HG02840 (cell line): ENCODE measurements around the gene KIRREL1.

Experiments used
- ATAC-seq: cut with Tn5 transposase; IDR thresholded peaks from one replicate; pipeline ENCODE4 v1.9.1; 2021; ENCODE audit warnings: mild to moderate bottlenecking, moderate library complexity, moderate number of reproducible peaks; ENCODE audit not compliant: unreplicated experiment, low FRiP score

The KIRREL1 gene

DNA sequence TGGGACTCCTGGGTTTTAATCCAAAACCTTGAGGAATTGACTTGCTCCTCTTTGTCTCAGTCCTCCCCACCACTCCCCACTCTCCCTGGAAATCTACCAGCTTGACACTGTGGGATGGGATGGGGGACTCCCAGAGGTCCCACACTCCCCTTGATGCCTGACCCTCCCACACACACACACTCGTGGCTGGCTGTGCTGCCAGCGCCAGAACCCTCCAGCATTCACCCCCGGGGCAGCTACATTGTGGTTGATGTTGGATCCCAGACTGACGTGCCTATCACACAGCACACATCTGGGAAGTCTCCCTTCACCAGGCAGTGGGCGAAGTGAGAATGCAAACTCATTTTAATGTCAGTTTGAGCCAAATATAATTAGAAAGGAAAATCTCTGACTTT lies 10.0 kb downstream of the KIRREL1 start:
- ATAC-seq, result no peak

DNA sequence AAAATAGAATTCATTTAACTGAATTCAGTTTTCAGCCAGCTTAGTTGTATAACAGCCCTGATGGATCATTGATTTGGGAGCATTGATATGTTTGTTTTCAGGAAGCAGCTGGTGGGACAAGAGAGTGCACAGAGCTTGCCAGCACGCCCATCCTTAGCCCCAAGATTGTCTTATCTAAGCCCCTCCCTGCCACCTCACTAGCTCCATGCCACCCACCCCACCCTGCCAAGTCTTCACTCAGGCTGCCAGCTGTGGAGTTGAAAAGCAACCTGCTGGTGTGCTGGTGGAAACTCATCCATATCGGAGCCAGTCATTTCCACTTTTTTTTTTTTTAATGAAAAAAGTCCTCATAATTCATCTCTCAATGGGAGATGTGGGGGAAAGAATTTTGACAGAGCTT lies 11.8 kb downstream of the KIRREL1 start:
- ATAC-seq, result no peak

DNA sequence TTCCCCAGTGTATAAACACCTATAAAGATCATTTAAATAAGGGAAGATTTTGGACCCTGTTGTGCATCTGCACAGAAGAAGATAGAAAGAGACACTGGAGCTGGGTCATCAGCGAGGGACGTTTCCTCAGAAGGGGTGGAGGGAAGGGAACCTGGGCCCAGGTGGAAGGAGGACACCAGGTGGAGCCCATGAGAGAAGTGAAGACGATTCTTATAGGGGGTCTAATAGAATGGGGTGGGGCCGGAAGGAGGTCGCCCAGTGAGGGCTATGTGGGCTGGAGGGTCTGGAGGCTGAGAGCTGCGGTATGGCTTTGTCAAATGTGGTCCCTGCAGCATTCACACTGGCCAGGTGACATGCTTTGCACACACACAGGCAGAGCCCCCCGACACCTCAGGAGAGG lies 13.7 kb downstream of the KIRREL1 start:
- ATAC-seq, result no peak

DNA sequence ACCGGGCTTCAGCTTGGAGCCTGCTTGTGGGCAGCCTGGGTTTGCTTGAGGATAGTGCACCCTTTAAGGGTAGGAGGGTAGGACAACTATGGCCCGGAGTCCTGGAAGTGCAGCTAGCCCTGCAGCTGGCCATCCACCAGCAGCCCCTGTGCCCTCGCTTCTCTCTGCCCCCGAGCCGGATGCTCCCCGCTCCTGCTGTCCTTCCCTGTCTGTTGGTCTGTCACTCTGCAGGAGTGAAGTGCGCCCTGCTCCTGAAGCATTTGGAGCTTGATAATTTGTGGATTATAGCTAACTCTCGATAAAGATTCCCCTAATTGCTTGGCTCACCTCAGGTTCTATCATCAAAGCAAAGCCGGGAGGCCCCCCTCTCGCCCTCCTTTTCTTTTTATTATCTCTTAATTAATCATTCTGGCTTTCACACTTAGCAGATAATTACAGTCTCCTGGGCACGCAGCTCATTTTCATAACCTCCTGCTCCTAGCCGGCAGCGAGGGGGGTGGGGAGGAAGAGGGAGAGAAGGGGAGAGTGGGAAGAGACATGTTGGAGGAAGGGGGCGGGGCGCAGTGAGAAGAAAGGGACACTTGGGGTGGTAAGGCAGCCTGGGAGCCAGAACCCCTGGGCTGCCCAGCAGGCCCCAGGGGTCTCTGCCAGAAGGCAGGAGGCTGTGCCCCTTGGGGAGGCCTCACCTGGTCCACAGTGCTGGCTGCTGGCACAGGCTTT lies 14.4 kb downstream of the KIRREL1 start:
- no peak for ATAC-seq

DNA sequence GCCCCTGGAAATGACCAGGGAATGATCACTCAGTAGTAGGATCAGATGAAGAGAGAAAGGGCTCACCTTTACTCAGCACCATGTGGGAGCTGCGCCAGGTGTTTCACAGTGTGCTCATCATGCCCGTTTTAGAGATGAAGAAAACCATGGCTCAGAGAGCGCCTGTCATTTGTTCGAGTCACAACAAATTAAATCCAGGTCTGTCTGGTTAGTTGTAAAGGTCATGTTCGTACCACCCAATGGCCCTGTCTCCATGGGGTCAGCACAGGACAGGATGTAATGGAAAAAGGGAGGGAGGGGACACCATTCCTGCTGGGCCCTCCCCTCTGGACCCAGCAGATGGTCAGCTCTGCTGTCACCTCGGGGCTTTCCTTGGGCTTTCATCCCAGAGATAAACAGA lies 15.2 kb downstream of the KIRREL1 start:
- ATAC-seq, result no peak

DNA sequence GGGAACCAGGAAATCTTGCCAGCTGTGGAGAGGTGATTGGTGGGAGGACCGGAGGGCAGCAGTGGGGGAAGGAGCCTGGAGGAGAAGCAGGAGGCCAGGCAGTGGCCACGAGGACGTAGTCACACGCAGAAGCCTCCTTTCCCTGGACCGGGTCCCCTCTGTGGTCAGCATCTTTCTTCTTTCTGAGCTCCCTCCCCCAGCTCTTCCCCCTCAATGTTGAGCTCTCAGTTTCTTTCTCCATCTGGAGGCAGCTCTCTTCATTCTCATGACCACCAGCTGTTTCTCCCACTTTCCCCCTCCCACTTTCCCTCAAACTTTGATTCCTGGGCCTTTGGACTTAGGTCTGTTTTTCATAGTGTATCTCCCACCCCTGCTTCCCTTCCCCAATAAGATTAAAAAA lies 18.3 kb downstream of the KIRREL1 start:
- ATAC-seq, result no peak

DNA sequence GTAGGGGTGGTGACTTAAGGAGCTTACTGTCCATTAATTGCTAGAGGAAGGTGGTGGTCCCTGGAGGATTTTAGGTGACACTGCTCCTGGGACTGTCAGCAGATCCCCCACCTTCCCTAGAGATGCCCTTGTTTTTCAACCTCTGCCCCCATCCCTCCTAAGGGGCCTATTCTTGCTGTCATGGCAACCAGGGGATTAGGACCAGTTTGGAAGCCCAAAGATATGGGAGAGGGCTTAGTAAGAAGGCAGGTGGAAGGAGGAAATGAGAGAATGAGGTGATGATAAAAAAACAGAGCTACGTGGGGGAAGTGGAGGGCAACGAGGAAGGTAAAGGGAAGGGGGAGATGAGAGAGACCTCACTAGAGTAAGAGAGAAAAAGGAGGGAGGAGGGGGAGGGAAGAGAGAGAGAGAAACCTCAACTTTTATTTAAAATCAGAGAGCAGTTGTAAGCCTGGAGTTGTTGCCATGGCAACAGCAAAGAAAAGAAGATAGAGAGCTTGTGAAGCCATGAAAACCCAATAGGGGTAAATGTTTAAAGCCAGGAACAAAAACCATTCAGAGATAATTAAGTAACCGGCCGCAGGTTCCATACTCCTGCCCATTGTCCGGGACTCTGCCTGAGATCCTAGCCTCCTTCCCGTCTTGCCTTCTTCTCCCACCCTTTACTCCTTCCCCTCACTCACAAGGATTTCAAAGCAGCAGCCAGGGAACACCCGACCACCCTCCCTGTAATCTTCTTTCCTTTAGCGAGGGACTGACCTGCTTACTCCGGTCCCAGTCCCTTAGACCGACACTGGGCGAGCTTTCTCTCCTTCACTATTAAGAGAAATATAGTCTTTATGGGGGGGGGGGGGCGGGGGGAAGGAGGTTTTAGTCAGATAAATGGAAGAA lies 20.6 kb downstream of the KIRREL1 start:
- ATAC-seq, result no peak

DNA sequence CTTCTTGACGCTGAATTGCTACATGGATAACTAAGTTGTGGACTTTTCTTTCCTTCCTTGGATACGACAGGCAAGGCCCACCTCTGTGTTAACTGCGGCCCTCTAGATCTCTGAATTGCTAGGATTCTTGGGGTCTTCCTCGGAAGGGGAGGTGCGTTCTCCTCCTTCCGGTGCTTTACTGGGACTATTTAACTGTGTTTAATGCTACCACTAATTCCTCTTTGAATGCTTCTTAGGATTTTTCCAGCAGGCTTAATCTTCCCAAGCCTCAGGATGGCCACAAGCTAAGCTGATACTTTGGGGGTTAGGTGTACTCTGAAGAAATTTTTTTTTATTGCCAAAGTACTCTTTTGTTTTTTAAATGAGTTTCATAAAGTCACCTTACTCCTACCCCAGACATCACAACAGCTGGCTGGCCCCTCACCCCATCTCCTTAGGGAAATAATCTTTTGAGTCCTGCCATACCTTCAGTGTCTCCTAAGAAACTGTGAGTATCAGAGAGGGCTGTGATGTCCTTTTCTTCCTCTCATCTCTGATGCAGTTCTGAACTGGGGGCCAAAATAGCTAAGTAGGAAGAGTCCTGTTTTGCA lies 21.4 kb downstream of the KIRREL1 start:
- no peak for ATAC-seq

DNA sequence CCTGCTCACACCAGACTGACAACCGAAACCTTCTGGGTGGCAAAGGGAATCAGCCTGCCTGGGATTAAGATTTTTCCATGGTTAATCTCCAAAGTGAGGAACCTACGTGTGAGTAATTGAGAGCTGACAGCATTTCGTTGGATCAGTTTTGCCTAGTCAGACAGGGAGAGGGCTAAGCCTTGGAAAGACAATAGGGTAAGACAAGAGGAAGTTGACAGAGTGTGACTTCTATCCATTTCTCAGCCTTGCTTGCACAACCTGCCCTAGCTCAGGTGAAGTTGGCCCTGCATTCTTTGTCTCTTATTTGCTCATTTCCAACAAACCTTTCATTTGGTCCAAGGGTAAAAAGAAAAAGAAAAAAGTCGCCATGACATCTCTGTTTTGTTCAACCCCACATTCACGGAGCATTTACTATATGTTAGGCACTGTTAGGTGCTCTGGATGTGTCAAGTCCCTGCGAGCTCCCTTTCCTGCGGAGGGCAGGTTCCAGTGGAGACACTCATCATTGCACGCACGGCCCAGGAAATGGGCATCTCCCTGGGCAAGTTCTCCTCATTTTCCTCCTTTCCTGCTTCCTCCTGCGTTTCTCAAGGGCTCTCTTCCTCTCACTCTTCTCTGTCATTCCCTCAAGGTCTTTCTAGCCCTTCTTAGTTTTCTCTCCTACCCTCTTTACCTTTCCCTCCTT lies 23.3 kb downstream of the KIRREL1 start:
- ATAC-seq, result no peak

DNA sequence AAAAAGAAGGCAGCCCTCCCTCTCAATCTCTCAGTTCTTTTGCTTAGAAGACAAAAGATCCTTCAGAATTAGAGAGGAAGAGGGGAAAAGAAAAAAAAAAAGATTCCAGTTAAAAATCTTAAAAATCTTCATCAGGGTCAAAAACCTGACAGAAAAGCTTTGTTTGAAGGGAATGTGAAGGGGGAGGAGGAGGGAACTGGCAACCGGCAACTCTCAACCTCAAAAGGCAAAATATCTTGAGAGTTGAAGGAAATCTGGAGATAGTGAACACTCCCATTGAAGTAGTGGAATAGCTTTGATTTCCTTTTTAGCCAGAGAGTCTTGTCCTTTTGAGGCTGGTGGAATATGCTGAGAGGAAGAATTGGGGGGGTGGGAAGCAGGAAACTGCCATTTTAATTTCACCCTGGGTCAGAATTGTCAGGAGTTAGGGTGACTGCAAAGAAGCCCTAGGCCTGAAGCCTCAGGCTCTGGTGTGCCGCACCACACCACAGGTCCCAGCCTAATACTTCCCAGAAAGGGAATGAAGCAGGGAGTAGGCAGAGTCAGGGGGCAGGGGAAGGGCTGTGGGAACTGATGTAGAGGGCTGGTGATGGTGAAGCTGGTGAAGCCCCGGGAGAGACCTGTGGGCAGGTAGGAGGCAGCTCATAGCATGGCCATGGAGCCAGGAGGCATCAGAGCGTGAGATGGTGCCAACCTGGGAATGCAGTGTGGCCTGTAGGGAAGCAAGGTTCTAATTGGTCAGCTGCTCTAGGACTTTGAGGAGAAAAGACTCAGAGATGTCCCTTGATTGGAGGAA lies 24.6 kb downstream of the KIRREL1 start:
- no peak for ATAC-seq

DNA sequence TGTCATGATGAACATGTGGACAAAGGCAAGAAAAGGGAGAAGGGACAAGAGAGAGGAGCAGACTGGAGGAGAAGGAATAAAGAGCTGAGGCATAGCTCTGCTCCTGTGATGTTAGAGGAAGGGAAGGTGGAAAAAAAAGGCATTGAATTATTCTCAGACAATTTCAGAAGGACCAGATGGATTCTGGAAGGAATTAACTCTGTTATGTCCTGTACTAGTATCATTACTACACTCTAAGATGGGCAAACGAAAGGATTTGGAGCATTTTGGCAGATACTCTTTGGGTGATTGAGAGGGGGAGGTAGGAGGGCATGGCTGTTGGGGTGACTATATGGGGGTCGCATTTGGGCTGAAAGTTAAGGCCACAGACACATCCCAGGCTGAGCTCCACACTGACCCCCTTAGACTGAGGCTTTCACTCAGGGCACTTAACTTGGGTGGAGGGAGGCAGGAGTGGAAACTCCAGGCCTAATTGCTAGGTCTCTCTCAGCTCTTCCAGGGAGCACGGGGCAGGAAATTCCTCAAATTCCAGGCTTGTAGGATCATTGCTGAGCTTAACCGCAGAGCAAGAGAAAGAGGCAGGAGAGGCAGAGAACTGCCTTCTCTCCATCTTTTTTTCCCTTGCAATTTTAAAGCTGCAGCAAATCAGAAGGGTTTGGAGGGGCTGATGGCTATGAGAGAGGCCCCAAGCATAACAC lies 25.9 kb downstream of the KIRREL1 start:
- no peak for ATAC-seq

DNA sequence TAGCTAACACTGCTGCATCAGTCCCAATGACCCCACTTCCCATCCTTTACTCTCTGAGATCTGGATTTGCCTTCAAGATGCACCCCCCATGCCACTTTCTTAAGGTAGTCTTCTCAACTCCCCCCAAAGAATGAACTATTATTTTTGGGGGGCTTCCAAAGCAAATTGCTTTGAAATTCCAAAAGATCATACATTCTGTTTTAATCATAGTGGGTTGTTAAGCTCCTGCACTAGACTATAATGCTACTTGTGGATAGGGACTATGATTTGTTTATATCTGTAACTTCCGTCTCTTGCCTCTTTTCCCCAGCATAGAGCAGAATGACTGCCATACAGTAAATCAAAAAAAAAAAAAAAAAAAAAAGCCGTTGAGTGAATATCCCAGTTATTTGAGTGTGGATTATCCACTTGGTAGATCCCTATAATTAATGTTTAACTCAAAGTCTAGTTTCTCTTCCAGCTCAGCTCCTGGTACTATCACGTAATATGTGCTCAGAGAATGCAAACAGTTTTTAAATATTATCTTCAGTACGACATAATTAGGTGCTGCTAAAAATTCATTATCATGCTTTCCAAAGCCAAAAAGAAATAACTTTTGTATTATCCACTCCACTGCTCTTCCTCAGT lies 26.9 kb downstream of the KIRREL1 start:
- no peak for ATAC-seq

DNA sequence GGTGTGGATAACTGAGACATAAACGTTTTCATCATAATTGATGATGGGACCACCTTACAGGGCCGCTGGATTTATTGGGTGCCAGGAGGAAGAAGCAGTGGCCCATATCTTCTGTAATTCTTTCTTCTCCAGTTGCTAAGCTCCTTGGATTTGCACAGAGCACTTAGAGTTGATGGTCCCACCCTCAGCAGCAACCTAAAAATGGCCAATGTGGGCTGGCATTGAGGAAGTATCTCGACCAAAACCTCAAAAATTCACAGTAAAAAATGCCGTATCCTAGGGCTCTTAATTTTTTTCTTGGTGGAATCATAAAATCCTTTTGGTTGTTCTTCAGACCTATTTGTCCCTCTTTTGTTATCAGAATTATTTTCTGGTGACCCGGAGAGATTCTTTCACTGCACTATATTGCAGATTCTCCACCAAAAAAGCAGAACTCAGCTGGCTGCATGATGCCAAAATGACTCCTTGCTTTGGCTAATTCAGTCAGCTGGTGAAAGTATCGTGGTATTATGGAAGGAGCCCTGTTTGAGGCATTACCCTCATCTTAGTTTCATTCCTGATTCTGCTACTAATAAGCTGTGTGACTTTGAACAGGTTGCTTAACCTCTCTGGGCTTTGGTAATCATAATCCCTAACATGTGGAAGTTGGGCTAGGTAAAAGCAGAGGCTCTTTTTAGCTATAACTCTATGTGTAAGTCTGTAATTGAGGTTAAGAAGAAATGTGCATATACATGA lies 27.6 kb downstream of the KIRREL1 start:
- ATAC-seq, result no peak

DNA sequence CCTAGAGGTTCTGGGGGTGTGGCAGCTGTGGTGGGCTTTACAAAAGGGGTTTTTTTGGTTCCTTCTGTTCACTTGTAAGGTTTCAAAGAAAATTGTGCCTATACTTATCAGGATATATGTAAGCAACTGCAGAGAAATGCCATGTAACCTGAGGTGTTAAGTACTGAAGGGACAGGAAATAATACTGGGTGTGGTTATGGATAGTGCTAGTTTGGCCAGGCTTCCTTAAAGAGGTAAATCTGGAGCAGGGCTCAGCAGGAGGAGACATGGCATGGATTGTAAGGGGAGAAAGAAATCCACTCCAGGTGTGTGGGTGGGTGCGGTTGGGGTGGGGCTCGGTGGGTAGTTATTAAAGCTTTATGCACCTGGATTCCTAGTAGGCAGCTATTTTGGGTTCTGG lies 28.3 kb downstream of the KIRREL1 start:
- ATAC-seq, result no peak

DNA sequence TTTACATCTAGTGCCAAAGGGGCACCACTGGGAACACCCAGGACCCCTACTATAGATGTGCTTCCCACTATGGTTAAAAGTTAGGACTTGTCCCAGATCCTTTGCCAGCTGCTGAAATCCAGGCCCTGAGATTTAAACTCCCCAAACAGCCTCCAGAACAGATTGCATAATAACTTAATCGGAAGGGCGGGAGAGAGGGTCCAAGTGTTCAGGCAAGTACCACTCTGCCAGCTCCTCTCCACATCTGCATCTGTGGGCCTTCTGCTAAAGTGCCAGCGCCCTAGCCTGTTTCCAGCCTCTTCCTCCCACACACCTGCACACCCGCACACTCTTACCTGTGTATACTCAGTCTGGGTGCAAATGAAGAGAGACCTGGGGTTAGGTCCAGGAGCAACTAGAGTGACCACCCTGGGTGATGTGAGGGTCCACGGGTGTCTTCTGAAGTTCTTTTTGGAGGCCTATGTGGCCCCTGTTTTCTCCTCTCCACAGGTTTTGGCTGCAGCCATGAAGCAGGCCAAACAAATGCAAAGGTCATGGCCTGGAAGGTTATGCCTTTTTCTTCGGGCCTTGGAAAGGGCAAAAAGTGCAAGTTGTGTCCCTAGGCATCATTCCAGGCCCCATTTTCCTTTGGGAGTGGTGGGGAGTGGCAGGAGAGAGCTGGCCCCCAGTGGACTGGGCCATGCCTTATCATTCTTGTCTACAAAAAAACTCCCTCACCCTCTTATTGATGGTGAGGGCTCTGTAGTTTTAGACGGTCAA lies 29.3 kb downstream of the KIRREL1 start:
- no peak for ATAC-seq

DNA sequence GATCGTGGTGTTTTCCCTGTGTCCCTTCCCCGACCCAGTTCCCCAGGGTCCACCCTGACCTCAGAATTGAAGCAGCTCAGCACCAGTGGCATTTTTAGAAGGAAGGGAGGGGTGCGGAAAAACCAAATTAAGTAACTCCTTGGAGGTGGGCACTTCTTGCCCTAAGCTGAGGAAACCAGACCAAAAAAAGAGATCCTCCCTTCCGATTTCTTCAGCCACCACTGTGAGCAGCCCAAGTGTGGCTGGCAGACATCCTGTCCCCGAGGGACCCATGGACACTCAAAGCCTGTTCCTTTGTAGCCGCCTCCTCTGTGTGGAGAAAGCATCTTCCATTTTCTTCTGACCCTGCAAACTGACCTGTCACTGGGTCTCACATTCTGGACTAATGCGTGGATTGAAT lies 31.3 kb downstream of the KIRREL1 start:
- no peak for ATAC-seq

DNA sequence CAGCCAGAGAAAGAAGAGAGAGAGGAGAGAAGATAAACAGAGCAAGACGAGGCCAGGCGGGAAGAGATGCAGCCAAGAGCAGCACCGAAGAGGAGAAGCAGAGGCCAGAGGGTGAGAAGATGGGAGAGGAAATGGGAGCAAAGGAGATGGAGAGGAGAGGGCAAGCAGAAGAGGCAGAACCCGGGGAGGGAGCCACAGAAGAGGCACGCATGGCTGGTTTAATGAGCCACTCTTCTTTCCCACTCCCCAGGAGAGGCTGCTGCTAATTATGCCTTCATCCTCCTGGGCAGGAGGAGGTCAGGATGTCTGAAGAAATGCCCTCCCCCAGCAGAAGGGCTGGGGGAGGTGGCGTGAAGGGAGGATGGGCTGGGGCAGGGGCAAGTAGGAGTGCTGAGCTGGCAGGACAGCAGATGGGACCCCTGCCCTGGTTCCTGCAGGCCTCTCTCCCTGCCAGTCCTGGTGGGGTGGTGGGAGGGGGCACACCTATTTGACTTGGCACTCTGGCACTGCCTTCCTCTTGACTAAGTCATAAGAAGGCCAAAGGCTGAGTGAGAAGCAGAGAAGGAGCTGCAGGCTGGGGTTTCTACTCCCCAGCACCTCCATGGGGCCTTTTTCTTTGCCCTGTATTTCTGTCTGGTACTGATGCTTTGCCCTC lies 32.3 kb downstream of the KIRREL1 start:
- no peak for ATAC-seq
